ENCODE measurements around the gene MAJIN.

Gene MAJIN

GRCh38 chr11:64933213-64933934, 38.5 kb downstream of the MAJIN start:
- TF ChIP-seq CTCF (IDR thresholded peaks at IDR 0.05; ENCODE audit: low read length, missing control alignments) = no peak
- DNase-seq (ENCODE audit: low read depth) = no peak
- H3K4me3 ChIP-seq (replicated peaks; ENCODE audit: low read depth, low read length) = no peak overlapping the region

GRCh38 chr11:64932324-64932723, 39.6 kb downstream of the MAJIN start:
- no peak for DNase-seq (ENCODE audit: low read depth)
- H3K4me3 ChIP-seq (replicated peaks; ENCODE audit: low read depth, low read length) = no peak overlapping the region
- TF ChIP-seq CTCF (IDR thresholded peaks at IDR 0.05; ENCODE audit: low read length, missing control alignments) = no peak

GRCh38 chr11:64931290-64931689, 40.6 kb downstream of the MAJIN start:
- TF ChIP-seq CTCF (IDR thresholded peaks at IDR 0.05; ENCODE audit: low read length, missing control alignments) = no peak
- no peak for DNase-seq (ENCODE audit: low read depth)
- no peak overlapping the region for H3K4me3 ChIP-seq (replicated peaks; ENCODE audit: low read depth, low read length)

GRCh38 chr11:64930340-64930739, 41.6 kb downstream of the MAJIN start:
- DNase-seq (ENCODE audit: low read depth) = no peak
- no peak overlapping the region for H3K4me3 ChIP-seq (replicated peaks; ENCODE audit: low read depth, low read length)
- TF ChIP-seq CTCF (IDR thresholded peaks at IDR 0.05; ENCODE audit: low read length, missing control alignments) = no peak

- no peak overlapping the region for H3K4me3 ChIP-seq (replicated peaks; ENCODE audit: low read depth, low read length)
- TF ChIP-seq CTCF (IDR thresholded peaks at IDR 0.05; ENCODE audit: low read length, missing control alignments) = no peak
- DNase-seq (ENCODE audit: low read depth) = no peak
Measured at GRCh38 chr11:64929625-64930024, 42.3 kb downstream of the MAJIN start.

GRCh38 chr11:64928957-64929356, 43.0 kb downstream of the MAJIN start:
- DNase-seq (ENCODE audit: low read depth) = no peak
- no peak overlapping the region for H3K4me3 ChIP-seq (replicated peaks; ENCODE audit: low read depth, low read length)
- TF ChIP-seq CTCF (IDR thresholded peaks at IDR 0.05; ENCODE audit: low read length, missing control alignments) = no peak

- no peak overlapping the region for H3K4me3 ChIP-seq (replicated peaks; ENCODE audit: low read depth, low read length)
- no peak for DNase-seq (ENCODE audit: low read depth)
- TF ChIP-seq CTCF (IDR thresholded peaks at IDR 0.05; ENCODE audit: low read length, missing control alignments) = no peak
Measured at GRCh38 chr11:64926689-64927088, 45.2 kb downstream of the MAJIN start.
